Heart right ventricle (tissue), 16 donors: ENCODE results near the gene DNAI7. TPM values are rescaled to one million over a fixed set of nuclear protein-coding genes. Genes with fewer than 3 reads are reported as not detected.

Source experiments
- ATAC-seq, 8 donors: fragments of 200-7000 bp; cut with Tn5 transposase; one replicate each; pipeline ENCODE4 v1.9.1; 2020; ENCODE audit warnings: mild to moderate bottlenecking in 8 of 8, moderate library complexity in 8 of 8, moderate number of reproducible peaks in 1 of 8
- DNase-seq, 2 donors: peaks; one replicate each; pipeline ENCODE4 v3.0.0-alpha.2; 2020
- H3K27ac ChIP-seq, 10 donors: fragments of 200-600 bp; sonication (generic) in 2 of 10; one replicate each; pipeline versions ENCODE4 v1.5.0 to v1.8.0; 2020 to 2022; ENCODE audit warnings: mild to moderate bottlenecking in 3 of 10
- H3K27me3 ChIP-seq, 7 donors: fragments of 200-600 bp; one replicate each; pipeline ENCODE4 v1.8.0; 2021 to 2022; ENCODE audit warnings: mild to moderate bottlenecking in 2 of 7
- H3K36me3 ChIP-seq, 9 donors: fragments of 200-600 bp; sonication (generic) in 1 of 9; one replicate each; pipeline versions ENCODE4 v1.5.0 to v1.8.0; 2020 to 2022; ENCODE audit warnings: mild to moderate bottlenecking in 2 of 9
- H3K4me1 ChIP-seq, 9 donors: fragments of 200-600 bp; sonication (generic) in 1 of 9; one replicate each; pipeline versions ENCODE4 v1.5.0 to v1.8.0; 2020 to 2022; ENCODE audit warnings: mild to moderate bottlenecking in 4 of 9
- H3K4me3 ChIP-seq, 10 donors: fragments of 200-600 bp; sonication (generic) in 2 of 10; one replicate each; pipeline versions ENCODE4 v1.5.0 to v1.8.0; 2020 to 2022; ENCODE audit warnings: mild to moderate bottlenecking in 7 of 10, moderate library complexity in 2 of 10
- H3K9me3 ChIP-seq, 11 donors: fragments of 200-600 bp in 10 of 11; sonication (generic) in 2 of 11; one replicate each; pipeline versions ENCODE4 v1.5.0 to v1.8.0; 2013 to 2022; ENCODE audit warnings: mild to moderate bottlenecking in 2 of 11, control low read depth in 1 of 11, moderate library complexity in 1 of 11
- WGBS, 2 donors: extraction: QIAGEN DNeasy Blood & Tissue Kit; methylation state at CpG; one replicate each; pipeline ENCODE4 v1.1.7; 2013; ENCODE audit warnings: inconsistent platforms in 1 of 2; 5-methylcytosine and 5-hydroxymethylcytosine counted together
- intact Hi-C, 10 donors: fragments of 100-400 bp; cut with DNase I; formaldehyde crosslinking; loops; one replicate each; pipeline versions ENCODE4 v1.11.1 to v1.14.2; 2022
- polyA plus RNA-seq, 2 donors: library from polyadenylated mRNA; stranded (reverse); fragments of 200-250 nt; gene quantifications; one replicate each; pipeline ENCODE4 v1.2.3, GENCODE V29; 2013
- total RNA-seq, 10 donors: library from RNA; stranded (reverse); fragmentation: NEBNext Ultra II Directional in 3 of 10; extraction: Animal tissue kit (Norgen Biotek cat#: 25700) in 3 of 10; gene quantifications; one replicate each; pipeline versions ENCODE4 v1.2.1 to v1.2.4, GENCODE V29; 2021 to 2023
- TF ChIP-seq, protein P1 (sequence below), 9 donors: fragments of 200-600 bp; sonication (generic) in 2 of 9; IDR thresholded peaks; one replicate each; pipeline versions ENCODE4 v1.5.0 to v1.8.0; 2021 to 2022; ENCODE audit warnings: antibody characterized with exemption in 9 of 9, mild to moderate bottlenecking in 5 of 9, moderate library complexity in 1 of 9
- donor health status: Arrhythmogenic right ventricular cardiomyopathy.
- donor health status: ischemic (EF 13 %, LVEDD 7.1; RV severe dilation, severe dysfunction).
- donor health status: healthy with polysubstance abuse.
- donor health status: DM: no; HTN: yes; CAD: no.
- donor health status: DM: no; HTN: no; CAD: no.
- donor health status: ischemic (EF 25% LVEDD 6.9; RV normal size, moderate dysfunction).
- donor health status: ischemic (EF 25% LVEDD 5.7; RV mildly dilated, moderate dysfunction).
- donor health status: healthy.
- donor health status: DM: yes; HTN: yes; CAD: no.
- donor health status: Ischemic cardiomyopathy.
- donor health status: ischemic (EF 35%, LVEDD 5.7; RV mildly dilated, moderate dysfunction).
- donor health status: nonischemic (EF 11% LVEDD 7.7; RV severe dilation, severe dysfunction).
- donor health status: DM: yes; HTN: yes; CAD: no.
- donor health status: PGD.
- donor health status: ischemic (EF 29% LVEDD 5.4; RV normal size, mild dysfunction).
- donor health status: nonischemic (EF 23%, LVEDD 6.1; RV moderate dilation, normal function).

Gene DNAI7
- total and polyA plus RNA-seq, 12 donors, result 0.04 to 1.8 (median 0.79) TPM

DNA sequence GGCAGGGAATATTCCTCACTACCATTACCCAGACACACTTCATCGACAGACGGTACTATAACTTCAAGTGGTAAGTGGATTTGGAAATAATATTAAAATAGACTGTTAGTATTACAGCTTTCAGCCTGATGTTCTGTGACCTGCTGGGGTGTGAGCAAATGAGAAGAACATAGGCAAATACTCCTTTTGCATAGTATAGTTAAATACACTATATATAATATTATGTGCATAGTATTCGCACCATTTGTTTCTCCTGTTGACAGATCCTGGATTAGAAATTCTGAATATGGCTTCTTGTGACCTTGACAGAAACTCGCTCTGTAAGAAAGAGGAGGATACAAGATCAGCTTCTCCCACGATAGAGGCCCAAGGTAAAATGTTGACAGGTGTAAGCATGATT lies 115.6 kb downstream of the DNAI7 start:
- no peak overlapping the region for H3K4me3 ChIP-seq
- intact Hi-C loops, result no loop called here
- TF ChIP-seq, protein P1, sequence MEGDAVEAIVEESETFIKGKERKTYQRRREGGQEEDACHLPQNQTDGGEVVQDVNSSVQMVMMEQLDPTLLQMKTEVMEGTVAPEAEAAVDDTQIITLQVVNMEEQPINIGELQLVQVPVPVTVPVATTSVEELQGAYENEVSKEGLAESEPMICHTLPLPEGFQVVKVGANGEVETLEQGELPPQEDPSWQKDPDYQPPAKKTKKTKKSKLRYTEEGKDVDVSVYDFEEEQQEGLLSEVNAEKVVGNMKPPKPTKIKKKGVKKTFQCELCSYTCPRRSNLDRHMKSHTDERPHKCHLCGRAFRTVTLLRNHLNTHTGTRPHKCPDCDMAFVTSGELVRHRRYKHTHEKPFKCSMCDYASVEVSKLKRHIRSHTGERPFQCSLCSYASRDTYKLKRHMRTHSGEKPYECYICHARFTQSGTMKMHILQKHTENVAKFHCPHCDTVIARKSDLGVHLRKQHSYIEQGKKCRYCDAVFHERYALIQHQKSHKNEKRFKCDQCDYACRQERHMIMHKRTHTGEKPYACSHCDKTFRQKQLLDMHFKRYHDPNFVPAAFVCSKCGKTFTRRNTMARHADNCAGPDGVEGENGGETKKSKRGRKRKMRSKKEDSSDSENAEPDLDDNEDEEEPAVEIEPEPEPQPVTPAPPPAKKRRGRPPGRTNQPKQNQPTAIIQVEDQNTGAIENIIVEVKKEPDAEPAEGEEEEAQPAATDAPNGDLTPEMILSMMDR (IDR thresholded peaks at IDR 0.05), result no peak
- 71 to 81% methylated on average over 5 of the region's 5 CpGs for WGBS, 2 donors
- peaks cover 0 to 10% (median 0%) of the 10 kb centered on the region in 9 donors for H3K4me1 ChIP-seq
- H3K27me3 ChIP-seq, result no peaks in the 10 kb centered on the region
- DNase-seq (no peak), ATAC-seq (no peak)
- peaks cover 0 to 53% (median 0%) of the 10 kb centered on the region in 9 donors for H3K36me3 ChIP-seq
- no peaks in the 10 kb centered on the region for H3K9me3 ChIP-seq
- H3K27ac ChIP-seq, result no peak overlapping the region

DNA sequence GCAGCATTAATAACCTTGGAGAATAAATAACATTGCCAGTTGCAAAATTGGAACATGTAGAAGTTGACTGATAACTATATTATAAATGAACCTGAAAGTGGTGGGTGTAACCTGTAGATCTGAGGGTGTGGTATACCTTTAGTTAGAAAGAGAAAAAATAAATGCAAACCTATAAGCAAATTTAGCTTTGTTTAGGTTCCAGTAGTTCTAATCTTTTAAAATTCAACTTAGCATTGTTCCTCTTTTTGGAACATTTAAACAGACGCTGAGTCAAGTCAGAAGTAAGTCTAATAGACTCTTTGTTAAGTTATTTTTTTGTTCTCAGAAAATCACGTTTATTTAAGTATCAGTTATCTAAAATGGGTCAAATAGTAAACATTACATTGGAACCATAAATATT lies 120.0 kb downstream of the DNAI7 start:
- WGBS, 2 donors, result 60 to 62% methylated on average over 2 of the region's 2 CpGs
- intact Hi-C loops, result no loop called here
- H3K4me1 ChIP-seq, result peaks cover 0 to 39% (median 8%) of the 10 kb centered on the region in 9 donors
- TF ChIP-seq, protein P1 (IDR thresholded peaks at IDR 0.05), result no peak
- no peak for ATAC-seq
- H3K36me3 ChIP-seq, result peaks cover 0 to 16% (median 0%) of the 10 kb centered on the region in 9 donors
- DNase-seq, result no peak
- H3K27me3 ChIP-seq, result no peaks in the 10 kb centered on the region
- H3K27ac ChIP-seq, result no peak overlapping the region
- H3K4me3 ChIP-seq, result no peak overlapping the region
- no peaks in the 10 kb centered on the region for H3K9me3 ChIP-seq

DNA sequence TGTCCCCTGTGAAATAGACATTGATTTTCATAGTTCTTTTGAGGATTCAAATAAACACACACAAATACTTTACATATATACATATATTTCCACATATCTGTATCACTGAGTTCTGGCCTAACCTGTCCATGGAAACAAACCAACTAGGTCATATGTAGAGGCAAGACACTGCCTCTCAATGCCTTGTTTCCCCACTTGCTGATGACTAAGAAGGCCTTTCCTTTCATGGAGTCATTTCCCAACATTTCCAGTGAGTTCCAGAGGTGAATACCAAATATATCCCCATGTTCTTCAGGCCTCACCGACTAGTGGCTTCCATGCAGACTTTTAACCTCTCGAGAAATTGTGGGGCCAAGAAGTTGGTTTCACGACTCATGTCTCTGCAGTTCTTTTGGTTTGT lies 120.8 kb downstream of the DNAI7 start:
- no peak for DNase-seq
- intact Hi-C loops, result no loop called here
- H3K27ac ChIP-seq, result no peak overlapping the region
- H3K4me1 ChIP-seq, result peaks cover 0 to 47% (median 8%) of the 10 kb centered on the region in 9 donors
- no peaks in the 10 kb centered on the region for H3K27me3 ChIP-seq
- 65 to 79% methylated on average over 3 of the region's 3 CpGs for WGBS, 2 donors
- ATAC-seq, result no peak
- no peak overlapping the region for H3K4me3 ChIP-seq
- TF ChIP-seq, protein P1 (IDR thresholded peaks at IDR 0.05), result no peak
- no peaks in the 10 kb centered on the region for H3K9me3 ChIP-seq
- H3K36me3 ChIP-seq, result peaks cover 0 to 16% (median 0%) of the 10 kb centered on the region in 9 donors

DNA sequence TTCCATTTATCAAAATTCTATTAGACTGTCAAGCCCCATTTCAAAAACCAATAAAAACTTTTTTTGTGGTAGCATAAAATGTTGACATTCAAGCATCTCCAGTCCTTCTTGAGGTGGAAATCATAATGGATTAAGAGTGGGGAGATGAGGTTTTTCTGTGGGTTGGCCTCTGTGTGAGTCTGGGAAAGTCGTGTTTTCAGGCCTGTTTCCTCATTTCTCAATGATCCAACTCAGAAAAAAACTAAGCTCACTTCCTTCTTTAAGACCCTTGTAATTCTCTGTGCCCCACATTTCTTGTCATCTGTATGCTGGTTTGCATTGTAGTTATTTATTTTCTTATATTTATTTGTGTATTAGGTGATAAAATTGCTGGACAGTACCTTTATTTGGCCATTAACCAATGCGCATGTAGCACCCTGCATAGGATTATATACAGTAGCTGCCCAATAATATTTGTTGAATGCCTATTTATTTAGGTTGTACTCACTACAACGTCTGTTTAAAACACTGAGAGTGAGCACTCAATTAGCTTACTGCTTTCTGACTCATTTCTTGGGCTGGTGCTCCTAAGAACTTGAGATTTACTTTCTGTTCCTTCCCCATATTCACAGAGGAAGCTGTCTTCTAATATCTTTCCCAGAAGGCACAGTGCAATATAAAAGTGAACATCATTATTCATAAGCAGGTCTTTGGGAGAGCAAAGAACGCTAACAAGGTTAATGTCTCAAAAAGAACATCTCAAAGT lies 121.9 kb downstream of the DNAI7 start:
- Histone ChIP-seq H3K27me3 (no peaks in the 10 kb centered on the region), H3K36me3 (peaks cover 0 to 25% (median 0%) of the 10 kb centered on the region in 9 donors), H3K4me3 (no peak overlapping the region), H3K27ac (peak overlapping the region in 3 of 10 donors; percentile 3 to 73 (median 27)), H3K9me3 (no peaks in the 10 kb centered on the region), H3K4me1 (peaks cover 0 to 51% (median 8%) of the 10 kb centered on the region in 9 donors)
- DNase-seq (no peak), ATAC-seq (peak in 1 of 8 donors; percentile 42)
- 59 to 62% methylated on average over 4 of the region's 4 CpGs for WGBS, 2 donors
- intact Hi-C loops, result no loop called here
- TF ChIP-seq, protein P1 (IDR thresholded peaks at IDR 0.05), result no peak
